GM12874 (cell line): Measurements from ENCODE around the gene TEAD4.

ENCODE experiments used
- TF ChIP-seq, protein P1 (sequence below): IDR thresholded peaks from 2 replicates; pipeline ENCODE4 v1.5.1; 2011; ENCODE audit warnings: low read depth, mild to moderate bottlenecking, control low read depth, low read length, moderate library complexity; ENCODE audit not compliant: insufficient read depth

TEAD4 gene

DNA sequence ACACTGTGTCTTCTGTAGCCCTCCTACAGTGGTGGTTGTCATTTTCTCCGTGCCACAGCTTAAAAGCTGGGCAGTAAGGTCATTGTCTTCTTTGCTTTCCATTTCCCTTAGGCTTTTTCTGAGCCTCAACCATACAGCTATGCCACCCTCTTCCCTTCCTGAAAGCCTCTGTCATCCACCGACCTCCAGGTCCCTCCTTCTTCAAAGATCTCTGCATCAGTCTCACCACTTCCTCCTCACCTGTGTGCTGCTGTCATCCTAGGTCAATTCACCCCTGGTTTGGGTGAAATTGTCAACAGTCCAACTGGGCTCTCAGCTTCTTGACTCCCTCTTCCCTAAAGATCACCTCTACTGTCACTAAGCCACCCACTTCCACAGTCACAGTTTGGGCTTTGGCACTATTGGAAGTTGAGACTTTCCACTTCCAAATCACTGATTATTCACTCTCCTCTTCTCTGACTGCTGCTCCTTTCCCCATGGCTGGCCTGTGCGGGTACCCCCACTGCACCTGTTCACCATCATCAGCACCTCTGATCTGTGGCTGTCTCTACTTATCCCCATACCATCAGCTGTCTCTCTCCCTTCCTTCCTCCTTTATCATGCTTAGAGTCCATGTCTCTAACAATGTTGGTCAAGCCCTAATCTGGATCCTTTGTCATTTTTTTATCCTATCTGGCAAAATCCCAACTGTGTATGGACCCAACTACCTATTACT is 102.5 kb downstream of the TEAD4 start:
- TF ChIP-seq, protein P1, sequence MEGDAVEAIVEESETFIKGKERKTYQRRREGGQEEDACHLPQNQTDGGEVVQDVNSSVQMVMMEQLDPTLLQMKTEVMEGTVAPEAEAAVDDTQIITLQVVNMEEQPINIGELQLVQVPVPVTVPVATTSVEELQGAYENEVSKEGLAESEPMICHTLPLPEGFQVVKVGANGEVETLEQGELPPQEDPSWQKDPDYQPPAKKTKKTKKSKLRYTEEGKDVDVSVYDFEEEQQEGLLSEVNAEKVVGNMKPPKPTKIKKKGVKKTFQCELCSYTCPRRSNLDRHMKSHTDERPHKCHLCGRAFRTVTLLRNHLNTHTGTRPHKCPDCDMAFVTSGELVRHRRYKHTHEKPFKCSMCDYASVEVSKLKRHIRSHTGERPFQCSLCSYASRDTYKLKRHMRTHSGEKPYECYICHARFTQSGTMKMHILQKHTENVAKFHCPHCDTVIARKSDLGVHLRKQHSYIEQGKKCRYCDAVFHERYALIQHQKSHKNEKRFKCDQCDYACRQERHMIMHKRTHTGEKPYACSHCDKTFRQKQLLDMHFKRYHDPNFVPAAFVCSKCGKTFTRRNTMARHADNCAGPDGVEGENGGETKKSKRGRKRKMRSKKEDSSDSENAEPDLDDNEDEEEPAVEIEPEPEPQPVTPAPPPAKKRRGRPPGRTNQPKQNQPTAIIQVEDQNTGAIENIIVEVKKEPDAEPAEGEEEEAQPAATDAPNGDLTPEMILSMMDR = no peak

DNA sequence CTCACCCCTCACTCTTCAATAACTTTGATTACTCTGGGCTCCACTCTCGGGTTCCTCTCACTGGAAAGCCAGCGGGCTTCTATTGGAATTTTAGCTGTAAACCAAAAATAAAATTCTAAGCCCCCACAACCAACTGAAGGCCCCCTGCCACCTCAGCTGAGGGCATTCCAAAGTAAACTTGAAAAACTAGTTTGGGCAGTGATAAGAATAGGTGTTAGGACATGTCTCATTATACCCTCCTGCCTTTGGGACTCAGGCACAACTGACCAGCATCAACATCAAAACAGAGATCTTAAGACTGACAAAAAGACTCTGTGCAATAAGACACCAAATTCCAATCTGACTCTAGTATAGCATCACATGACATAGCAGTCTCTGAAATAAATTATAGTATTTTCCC is 106.1 kb downstream of the TEAD4 start:
- TF ChIP-seq, protein P1 = no peak

DNA sequence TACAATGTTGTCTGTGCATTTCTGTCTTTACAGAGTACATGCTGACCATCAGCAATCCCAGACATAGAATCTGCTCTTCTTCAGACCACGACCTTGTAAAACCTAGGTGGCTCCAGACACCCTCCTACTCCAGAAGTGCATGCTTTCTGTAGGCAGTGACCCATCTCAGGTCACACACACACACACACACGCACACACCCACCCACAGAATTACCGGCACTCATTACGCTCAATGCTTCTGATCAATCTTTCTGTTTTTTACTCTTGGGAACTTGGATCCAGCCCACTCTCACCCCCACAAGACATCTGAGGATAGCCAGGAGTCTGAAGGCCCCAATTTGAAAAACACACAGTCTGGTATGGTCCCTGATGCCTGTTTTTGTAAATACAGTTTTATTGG is 110.5 kb downstream of the TEAD4 start:
- TF ChIP-seq, protein P1 = no peak

DNA sequence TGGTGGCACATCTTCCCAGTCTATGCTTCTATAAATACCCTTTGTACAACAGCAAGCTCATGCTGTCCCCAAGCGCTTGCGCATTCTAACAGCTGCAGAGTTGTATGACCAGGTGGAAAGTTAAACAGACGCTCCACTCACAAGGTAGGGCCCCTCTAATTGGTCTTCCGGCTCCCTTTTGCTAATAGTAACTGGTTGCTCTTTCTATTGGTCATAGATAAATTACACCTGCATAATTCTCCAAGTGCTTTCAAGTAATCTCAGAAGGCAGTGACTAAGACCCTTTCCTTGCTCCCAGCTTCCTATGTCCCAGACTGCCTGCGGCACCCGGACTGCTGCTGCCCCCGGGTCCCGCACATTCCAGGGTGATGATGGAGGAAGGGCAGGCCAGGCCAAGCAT is 111.9 kb downstream of the TEAD4 start:
- TF ChIP-seq, protein P1 = no peak

DNA sequence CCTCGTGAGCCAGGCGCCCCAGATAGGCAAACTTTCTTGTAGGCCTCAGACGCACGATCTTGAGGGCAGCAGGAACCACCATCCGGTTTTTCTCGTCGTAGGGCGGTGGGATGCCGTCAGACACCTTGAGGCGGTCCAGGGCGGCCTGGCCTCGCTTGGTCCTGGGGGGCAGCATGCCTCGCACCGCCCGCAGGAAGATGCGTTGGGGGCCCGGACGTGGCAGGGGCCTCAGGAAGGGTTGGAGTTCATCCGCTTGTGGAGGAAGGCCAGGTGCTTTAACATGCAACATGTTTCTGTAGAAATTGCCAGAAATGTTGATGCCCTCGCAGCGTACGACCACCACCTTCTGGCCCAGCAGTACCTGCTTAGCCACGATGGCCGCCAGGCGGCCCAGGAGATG is 112.5 kb downstream of the TEAD4 start:
- TF ChIP-seq, protein P1 = no peak

DNA sequence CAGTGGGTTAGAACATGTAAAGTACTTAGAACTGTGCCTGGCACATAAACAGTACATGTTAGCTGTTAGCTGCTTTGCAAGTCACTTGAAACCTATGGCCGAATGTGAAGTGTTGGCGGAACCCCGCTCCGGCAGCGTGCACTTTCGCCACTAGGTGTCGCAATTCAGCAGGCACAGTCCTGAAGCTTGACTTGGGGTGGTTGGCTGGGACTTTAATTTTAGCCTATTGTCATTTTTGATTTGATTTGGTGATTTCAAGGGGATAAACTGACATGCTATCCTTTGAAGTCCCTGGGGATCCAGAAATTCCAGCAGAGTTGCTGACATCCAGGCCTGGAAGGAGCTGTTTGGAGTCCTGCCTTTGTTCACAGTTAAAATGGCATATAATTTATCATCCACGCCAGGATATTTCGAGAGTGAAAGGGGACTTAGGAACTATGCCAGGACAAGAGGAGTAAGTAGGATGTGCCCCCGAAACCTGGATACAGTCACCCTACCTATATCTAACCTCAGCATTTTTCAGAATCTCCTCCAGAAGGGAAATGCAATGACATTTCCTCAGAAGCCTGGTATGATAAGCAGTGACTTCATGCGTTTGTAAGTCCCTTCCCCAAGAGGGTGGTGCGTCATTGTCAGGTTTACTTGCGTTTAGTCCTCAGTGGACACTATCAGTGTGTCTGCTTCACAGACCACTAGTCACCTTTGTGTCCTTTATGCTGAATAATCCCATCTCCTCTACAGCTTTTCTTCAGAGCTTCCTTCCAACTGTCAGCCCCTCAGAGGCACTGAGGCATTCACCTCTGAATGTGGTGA is 114.4 kb downstream of the TEAD4 start:
- TF ChIP-seq, protein P1 = peak; percentile 96

DNA sequence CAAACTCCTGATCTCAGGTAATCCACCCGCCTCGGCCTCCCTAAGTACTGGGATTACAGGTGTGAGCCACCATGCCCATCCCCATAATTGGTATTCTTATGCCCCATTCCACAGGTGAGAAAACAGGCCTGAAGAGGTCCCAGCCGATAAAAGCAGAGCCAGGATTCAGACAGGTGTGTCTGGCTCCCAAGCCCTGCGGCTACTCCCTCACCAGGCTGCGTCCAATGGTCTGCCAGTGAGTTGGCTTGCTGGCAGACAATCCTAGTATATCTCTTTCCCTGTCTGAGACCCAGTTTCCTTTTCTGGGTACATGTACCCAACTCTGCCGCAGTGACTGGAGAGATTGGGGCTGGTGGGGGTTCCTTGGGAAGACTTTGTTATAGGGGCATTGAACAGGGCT is 116.1 kb downstream of the TEAD4 start:
- TF ChIP-seq, protein P1 = no peak
